ENCODE results near the gene GRK2. TPM values are rescaled to one million over a fixed set of nuclear protein-coding genes. Genes with fewer than 3 reads are reported as not detected.

The GRK2 gene
- total RNA-seq, 1 donor, result 185 TPM

GRCh38 chr11:67262731-67263675 lies 3.3 kb upstream of the GRK2 start:
- no peaks in the 10 kb centered on the region for H3K27me3 ChIP-seq (ENCODE audit: insufficient read depth, low read length)
- peaks cover 46% of the 10 kb centered on the region for H3K4me1 ChIP-seq (ENCODE audit: insufficient read depth, low read length)
- H3K4me3 ChIP-seq (ENCODE audit: low read length), result no peak overlapping the region
- no peaks in the 10 kb centered on the region for H3K9me3 ChIP-seq (ENCODE audit: low read depth, low read length)

- peaks cover 59% of the 10 kb centered on the region for H3K4me1 ChIP-seq (ENCODE audit: insufficient read depth, low read length)
These were observed 2.0 kb upstream of the GRK2 start for GRCh38 chr11:67264260-67264659.

GRCh38 chr11:67264877-67265632 lies 1.2 kb upstream of the GRK2 start:
- no peaks in the 10 kb centered on the region for H3K27me3 ChIP-seq (ENCODE audit: insufficient read depth, low read length)
- no peaks in the 10 kb centered on the region for H3K9me3 ChIP-seq (ENCODE audit: low read depth, low read length)
- no peak overlapping the region for H3K4me3 ChIP-seq (ENCODE audit: low read length)
- peaks cover 67% of the 10 kb centered on the region for H3K4me1 ChIP-seq (ENCODE audit: insufficient read depth, low read length)

More at GRCh38 chr11:67264260-67264659, 2.0 kb upstream of the GRK2 start:
- H3K4me3 ChIP-seq (ENCODE audit: low read length), result no peak overlapping the region
- no peaks in the 10 kb centered on the region for H3K9me3 ChIP-seq (ENCODE audit: low read depth, low read length)
- H3K27me3 ChIP-seq (ENCODE audit: insufficient read depth, low read length), result no peaks in the 10 kb centered on the region

GRCh38 chr11:67265633-67266448 lies 432 bp upstream of the GRK2 start:
- no peaks in the 10 kb centered on the region for H3K27me3 ChIP-seq (ENCODE audit: insufficient read depth, low read length)
- peaks cover 75% of the 10 kb centered on the region for H3K4me1 ChIP-seq (ENCODE audit: insufficient read depth, low read length)
- no peak overlapping the region for H3K4me3 ChIP-seq (ENCODE audit: low read length)
- no peaks in the 10 kb centered on the region for H3K9me3 ChIP-seq (ENCODE audit: low read depth, low read length)

GRCh38 chr11:67267188-67268080 lies 1.2 kb downstream of the GRK2 start:
- Histone ChIP-seq H3K9me3 (ENCODE audit: low read depth, low read length) (no peaks in the 10 kb centered on the region), H3K4me3 (ENCODE audit: low read length) (peak overlapping the region; percentile 87), H3K4me1 (ENCODE audit: insufficient read depth, low read length) (peaks cover 77% of the 10 kb centered on the region), H3K27me3 (ENCODE audit: insufficient read depth, low read length) (no peaks in the 10 kb centered on the region)

GRCh38 chr11:67268081-67268961 lies 2.0 kb downstream of the GRK2 start:
- peak overlapping the region; percentile 87 for H3K4me3 ChIP-seq (ENCODE audit: low read length)
- H3K27me3 ChIP-seq (ENCODE audit: insufficient read depth, low read length), result no peaks in the 10 kb centered on the region
- no peaks in the 10 kb centered on the region for H3K9me3 ChIP-seq (ENCODE audit: low read depth, low read length)
- peaks cover 77% of the 10 kb centered on the region for H3K4me1 ChIP-seq (ENCODE audit: insufficient read depth, low read length)

- Histone ChIP-seq H3K27me3 (ENCODE audit: insufficient read depth, low read length) (no peaks in the 10 kb centered on the region), H3K4me3 (ENCODE audit: low read length) (peak overlapping the region; percentile 87), H3K9me3 (ENCODE audit: low read depth, low read length) (no peaks in the 10 kb centered on the region), H3K4me1 (ENCODE audit: insufficient read depth, low read length) (peaks cover 77% of the 10 kb centered on the region)
These were observed 2.6 kb downstream of the GRK2 start for GRCh38 chr11:67268962-67269268.

GRCh38 chr11:67269401-67270255 lies 3.4 kb downstream of the GRK2 start:
- no peaks in the 10 kb centered on the region for H3K9me3 ChIP-seq (ENCODE audit: low read depth, low read length)
- peaks cover 80% of the 10 kb centered on the region for H3K4me1 ChIP-seq (ENCODE audit: insufficient read depth, low read length)
- H3K27me3 ChIP-seq (ENCODE audit: insufficient read depth, low read length), result no peaks in the 10 kb centered on the region
- H3K4me3 ChIP-seq (ENCODE audit: low read length), result peak overlapping the region; percentile 87

GRCh38 chr11:67270256-67271204 lies 4.3 kb downstream of the GRK2 start:
- Histone ChIP-seq H3K4me1 (ENCODE audit: insufficient read depth, low read length) (peaks cover 88% of the 10 kb centered on the region), H3K27me3 (ENCODE audit: insufficient read depth, low read length) (no peaks in the 10 kb centered on the region), H3K9me3 (ENCODE audit: low read depth, low read length) (no peaks in the 10 kb centered on the region), H3K4me3 (ENCODE audit: low read length) (peak overlapping the region; percentile 87)

GRCh38 chr11:67271205-67271540 lies 4.9 kb downstream of the GRK2 start:
- H3K4me1 ChIP-seq (ENCODE audit: insufficient read depth, low read length), result peaks cover 88% of the 10 kb centered on the region
- H3K27me3 ChIP-seq (ENCODE audit: insufficient read depth, low read length), result no peaks in the 10 kb centered on the region
- no peaks in the 10 kb centered on the region for H3K9me3 ChIP-seq (ENCODE audit: low read depth, low read length)
- peak overlapping the region; percentile 87 for H3K4me3 ChIP-seq (ENCODE audit: low read length)

GRCh38 chr11:67271541-67272284 lies 5.4 kb downstream of the GRK2 start:
- H3K4me3 ChIP-seq (ENCODE audit: low read length), result peak overlapping the region; percentile 87

More at GRCh38 chr11:67271541-67272284, 5.4 kb downstream of the GRK2 start:
- Histone ChIP-seq H3K4me1 (ENCODE audit: insufficient read depth, low read length) (peaks cover 94% of the 10 kb centered on the region), H3K9me3 (ENCODE audit: low read depth, low read length) (no peaks in the 10 kb centered on the region), H3K27me3 (ENCODE audit: insufficient read depth, low read length) (no peaks in the 10 kb centered on the region)

Measured in mononuclear cell (primary cell).